Endothelial cell (in vitro differentiated cells): Measurements from ENCODE around the gene MAMDC4. TPM values are rescaled to one million over a fixed set of nuclear protein-coding genes. Genes with fewer than 3 reads are reported as not detected.
"Not testable (repeated sequence)": the region's sequence is repeated elsewhere in the genome, so short reads cannot be mapped to it uniquely, and the experiment has no call there.

Experiments
- DNase-seq: peaks from one replicate; pipeline ENCODE4 v3.0.0; 2021; ENCODE audit warnings: low spot score
- H3K27ac Mint-ChIP-seq: one replicate; pipeline ENCODE4 v1.8.0; 2021; ENCODE audit warnings: mixed read lengths, inconsistent platforms; ENCODE audit not compliant: unreplicated experiment
- H3K27me3 Mint-ChIP-seq: one replicate; pipeline ENCODE4 v1.8.0; 2021; ENCODE audit warnings: mild to moderate bottlenecking, moderate library complexity, mixed read lengths, inconsistent platforms; ENCODE audit not compliant: unreplicated experiment
- H3K36me3 Mint-ChIP-seq: one replicate; pipeline ENCODE4 v1.8.0; 2021; ENCODE audit warnings: mild to moderate bottlenecking, low read depth, mixed read lengths, inconsistent platforms; ENCODE audit not compliant: unreplicated experiment
- H3K4me1 Mint-ChIP-seq: one replicate; pipeline ENCODE4 v1.8.0; 2021; ENCODE audit warnings: mild to moderate bottlenecking, mixed read lengths, inconsistent platforms; ENCODE audit not compliant: unreplicated experiment
- H3K4me3 Mint-ChIP-seq: one replicate; pipeline ENCODE4 v1.8.0; 2021; ENCODE audit warnings: mild to moderate bottlenecking, mixed read lengths, inconsistent platforms; ENCODE audit not compliant: unreplicated experiment
- H3K9me3 Mint-ChIP-seq: one replicate; pipeline ENCODE4 v1.8.0; 2021; ENCODE audit warnings: mixed read lengths, inconsistent platforms; ENCODE audit not compliant: unreplicated experiment
- CTCF ChIP-seq: fragments of 200-600 bp; sonication (generic); IDR thresholded peaks from one replicate; pipeline ENCODE4 v1.5.0; 2021; ENCODE audit warnings: antibody characterized with exemption; ENCODE audit not compliant: unreplicated experiment
- total RNA-seq: library from RNA; stranded (reverse); fragmentation: NEBNext Ultra II Directional; extraction: Animal tissue kit (Norgen Biotek cat#: 25700); gene quantifications from one replicate; pipeline ENCODE4 v1.2.1, GENCODE V29; 2021; ENCODE audit not compliant: unreplicated experiment

MAMDC4 gene
- total RNA-seq, 1 donor from 2014 or later, result 10.0 TPM

- H3K4me3 Mint-ChIP-seq, result peak overlapping the region; percentile 90
- peaks cover 6% of the 10 kb centered on the region for H3K4me1 Mint-ChIP-seq
- no peak for DNase-seq
- peaks cover 6% of the 10 kb centered on the region for H3K9me3 Mint-ChIP-seq
- H3K36me3 Mint-ChIP-seq, result peaks cover 19% of the 10 kb centered on the region
- peak overlapping the region; percentile 57 for H3K27ac Mint-ChIP-seq
- no peak for TF ChIP-seq CTCF
- H3K27me3 Mint-ChIP-seq, result peaks cover 17% of the 10 kb centered on the region
These were observed 13.1 kb downstream of the MAMDC4 start for GRCh38 chr9:136865041-136865767.

- H3K27me3 Mint-ChIP-seq, result peaks cover 14% of the 10 kb centered on the region
These were observed 13.6 kb downstream of the MAMDC4 start for GRCh38 chr9:136865768-136866103.

GRCh38 chr9:136866898-136867421, 14.8 kb downstream of the MAMDC4 start:
- Mint-ChIP-seq H3K36me3 (peaks cover 23% of the 10 kb centered on the region), H3K27me3 (peaks cover 14% of the 10 kb centered on the region), H3K4me3 (peak overlapping the region; percentile 62)
- H3K4me1 Mint-ChIP-seq, H3K27ac Mint-ChIP-seq, H3K9me3 Mint-ChIP-seq, DNase-seq: not testable (repeated sequence)

More at GRCh38 chr9:136865768-136866103, 13.6 kb downstream of the MAMDC4 start:
- Mint-ChIP-seq H3K4me1 (peaks cover 6% of the 10 kb centered on the region), H3K9me3 (peaks cover 6% of the 10 kb centered on the region), H3K27ac (no peak overlapping the region), H3K4me3 (peak overlapping the region; percentile 90), H3K36me3 (peaks cover 22% of the 10 kb centered on the region)
- TF ChIP-seq CTCF, result no peak
- no peak for DNase-seq

- Mint-ChIP-seq H3K27ac (no peak overlapping the region), H3K4me1 (peaks cover 6% of the 10 kb centered on the region), H3K9me3 (peaks cover 6% of the 10 kb centered on the region), H3K4me3 (peak overlapping the region; percentile 65), H3K27me3 (peaks cover 13% of the 10 kb centered on the region), H3K36me3 (peaks cover 23% of the 10 kb centered on the region)
- DNase-seq, result no peak
- TF ChIP-seq CTCF, result no peak
These were observed 15.3 kb downstream of the MAMDC4 start for GRCh38 chr9:136867480-136867879.

GRCh38 chr9:136867917-136868316, 15.8 kb downstream of the MAMDC4 start:
- Mint-ChIP-seq H3K9me3 (peaks cover 6% of the 10 kb centered on the region), H3K27me3 (peaks cover 13% of the 10 kb centered on the region), H3K4me1 (peaks cover 6% of the 10 kb centered on the region), H3K4me3 (peak overlapping the region; percentile 65), H3K27ac (no peak overlapping the region), H3K36me3 (peaks cover 23% of the 10 kb centered on the region)
- TF ChIP-seq CTCF, result no peak
- no peak for DNase-seq
